Measurements from ENCODE around the gene SLC24A3.

SLC24A3 gene

GRCh38 chr20:19709635-19710335 is 497.3 kb downstream of the SLC24A3 start:
- TF ChIP-seq ZFX (IDR thresholded peaks at IDR 0.05; ENCODE audit: borderline replicate concordance) (no peak), CTCF (IDR thresholded peaks at IDR 0.05) (no peak)
- no peak overlapping the region for H3K27ac ChIP-seq

GRCh38 chr20:19710336-19711120 is 498.1 kb downstream of the SLC24A3 start:
- TF ChIP-seq CTCF (IDR thresholded peaks at IDR 0.05) (no peak), ZFX (IDR thresholded peaks at IDR 0.05; ENCODE audit: borderline replicate concordance) (no peak)
- no peak overlapping the region for H3K27ac ChIP-seq

- TF ChIP-seq CTCF (IDR thresholded peaks at IDR 0.05) = no peak
- no peak for TF ChIP-seq ZFX (IDR thresholded peaks at IDR 0.05; ENCODE audit: borderline replicate concordance)
- no peak overlapping the region for H3K27ac ChIP-seq
Measured at GRCh38 chr20:19711126-19711525, 498.7 kb downstream of the SLC24A3 start.

DNA sequence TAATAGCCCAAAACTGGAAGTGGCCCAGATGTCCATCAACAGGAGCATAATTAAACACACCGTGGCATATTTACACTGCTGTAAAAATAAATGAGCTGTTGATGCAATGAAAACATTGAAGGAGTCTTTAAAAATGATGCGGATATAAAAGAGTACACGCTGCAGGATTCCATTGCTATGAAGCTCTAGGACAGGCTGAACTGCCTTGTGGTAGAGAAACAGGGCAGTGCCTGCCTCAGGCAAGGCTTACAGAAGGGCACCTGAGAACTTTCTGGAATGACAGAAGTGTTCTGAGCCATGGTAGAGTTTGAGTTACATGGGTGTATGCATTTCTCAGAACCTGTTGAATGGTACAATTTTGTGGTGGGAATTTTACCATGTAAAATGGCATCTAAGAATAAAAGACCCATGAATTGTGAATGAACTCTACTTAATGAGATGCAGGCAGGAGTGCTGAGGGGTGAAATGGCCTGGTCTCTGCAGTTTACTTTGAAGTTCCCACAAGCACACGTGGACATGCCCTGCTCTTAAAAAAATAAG is 500.3 kb downstream of the SLC24A3 start:
- no peak overlapping the region for H3K27ac ChIP-seq
- no peak for TF ChIP-seq ZFX (IDR thresholded peaks at IDR 0.05; ENCODE audit: borderline replicate concordance)
- TF ChIP-seq CTCF (IDR thresholded peaks at IDR 0.05) = no peak

- H3K27ac ChIP-seq = no peak overlapping the region
- TF ChIP-seq CTCF (IDR thresholded peaks at IDR 0.05) (no peak), ZFX (IDR thresholded peaks at IDR 0.05; ENCODE audit: borderline replicate concordance) (no peak)
Measured at GRCh38 chr20:19713822-19714578, 501.6 kb downstream of the SLC24A3 start.

DNA sequence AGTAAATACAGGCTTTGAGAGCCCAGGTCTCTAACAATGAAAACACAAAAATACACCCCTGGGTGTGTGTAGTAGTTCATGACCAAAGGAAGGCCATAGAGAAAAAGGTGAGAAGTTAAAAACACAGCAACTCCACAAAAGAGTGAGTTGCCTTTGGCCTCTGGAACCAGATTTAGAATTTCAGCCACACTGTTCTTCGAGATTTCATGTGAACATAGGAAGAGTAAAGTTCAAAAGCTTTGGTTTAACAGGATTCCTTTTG is 502.1 kb downstream of the SLC24A3 start:
- TF ChIP-seq ZFX (IDR thresholded peaks at IDR 0.05; ENCODE audit: borderline replicate concordance) = no peak
- no peak overlapping the region for H3K27ac ChIP-seq

DNA sequence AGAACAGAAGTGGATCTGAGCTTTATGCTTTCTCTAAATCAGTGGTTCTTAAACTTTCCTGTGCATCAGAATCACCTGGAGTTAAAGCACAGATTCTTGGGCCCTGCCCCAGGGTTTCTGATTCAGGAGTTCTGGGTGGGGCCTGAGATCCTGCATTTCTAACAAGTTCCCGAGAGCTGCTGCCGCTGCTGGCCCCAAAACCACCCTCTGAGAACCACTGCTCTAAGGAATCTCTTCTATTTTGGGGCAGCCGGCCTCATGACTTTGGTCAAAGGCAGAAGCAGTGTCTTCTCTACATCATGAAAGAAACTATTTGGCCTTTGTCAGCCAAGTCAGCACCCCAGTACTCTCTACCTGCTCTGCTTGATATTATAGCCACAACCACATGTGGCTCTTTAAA is 503.5 kb downstream of the SLC24A3 start:
- no peak overlapping the region for H3K27ac ChIP-seq
- TF ChIP-seq ZFX (IDR thresholded peaks at IDR 0.05; ENCODE audit: borderline replicate concordance) = no peak
- TF ChIP-seq CTCF (IDR thresholded peaks at IDR 0.05) = no peak
